HTERT RPE-1 (cell line): ENCODE data around the gene TLCD1.
"Not testable (repeated sequence)": the region's sequence is repeated elsewhere in the genome, so short reads cannot be mapped to it uniquely, and the experiment has no call there.

Experiments
- in situ Hi-C: fragments of 300-500 bp; cut with MboI; formaldehyde crosslinking; loops from 4 replicates; pipeline ENCODE4 v1.14.3; 2020; ENCODE audit warnings: low sequenced_read_pairs

Gene TLCD1

GRCh38 chr17:28747051-28747691 lies 21.1 kb upstream of the TLCD1 start:
- in situ Hi-C loops: no loop called here

- in situ Hi-C loops: no loop called here
These were observed 20.6 kb upstream of the TLCD1 start for GRCh38 chr17:28746611-28747050.

- in situ Hi-C loops: no loop called here
These were observed 19.9 kb upstream of the TLCD1 start for GRCh38 chr17:28745786-28746411.

GRCh38 chr17:28744972-28745785 lies 19.1 kb upstream of the TLCD1 start:
- in situ Hi-C loops: no loop called here

DNA sequence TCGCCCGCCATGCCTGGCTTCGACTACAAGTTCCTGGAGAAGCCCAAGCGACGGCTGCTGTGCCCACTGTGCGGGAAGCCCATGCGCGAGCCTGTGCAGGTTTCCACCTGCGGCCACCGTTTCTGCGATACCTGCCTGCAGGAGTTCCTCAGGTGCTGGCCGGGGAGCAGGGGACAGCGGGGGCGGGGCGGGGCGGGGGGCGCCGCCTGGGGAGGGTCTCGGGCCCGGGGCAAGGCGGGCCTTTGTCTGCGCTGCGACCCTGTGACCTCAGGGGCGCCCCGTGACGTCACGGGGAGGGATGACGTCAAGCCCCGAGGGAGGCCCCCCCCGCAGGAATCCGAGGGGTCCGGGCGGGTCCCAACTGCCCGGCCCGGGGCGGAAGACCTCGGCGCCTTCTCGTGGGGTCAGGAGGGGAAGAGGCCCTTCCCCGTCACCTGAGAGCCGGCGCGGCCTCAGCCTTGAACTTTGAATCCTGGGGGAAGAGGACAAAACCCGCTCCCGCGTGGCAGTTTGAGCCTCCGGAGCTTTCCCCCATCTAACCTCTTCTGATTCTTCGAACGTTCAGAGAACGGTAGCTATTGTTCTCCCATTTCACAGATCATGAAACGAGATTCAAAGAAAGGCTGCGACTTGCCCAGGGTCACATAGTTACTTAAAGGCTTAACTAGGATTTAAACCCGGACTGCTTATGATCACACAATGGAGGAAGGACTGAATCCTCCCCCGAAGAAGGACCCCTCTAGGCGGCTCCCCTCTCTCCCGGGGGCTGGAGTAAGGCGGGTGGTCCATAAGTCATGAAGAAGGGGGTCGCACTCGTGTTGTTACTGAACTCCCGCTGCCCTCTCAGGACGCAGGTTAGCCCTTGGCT lies 18.3 kb upstream of the TLCD1 start:
- in situ Hi-C loops: no loop called here

- in situ Hi-C loops: no loop called here
These were observed 17.4 kb upstream of the TLCD1 start, which contains the start of gene TRAF4 for GRCh38 chr17:28743243-28744103. Gene TRAF4, plus strand, starts transcription at chr17:28744011. Its CDS starts 102 bp downstream, at chr17:28744113.

GRCh38 chr17:28741358-28742349 lies 15.6 kb upstream of the TLCD1 start:
- in situ Hi-C loops: no loop called here

- in situ Hi-C loops: no loop called here
These were observed 14.6 kb upstream of the TLCD1 start for GRCh38 chr17:28740406-28741357.

- in situ Hi-C loops: no loop called here
These were observed 12.8 kb upstream of the TLCD1 start for GRCh38 chr17:28738680-28739384.

DNA sequence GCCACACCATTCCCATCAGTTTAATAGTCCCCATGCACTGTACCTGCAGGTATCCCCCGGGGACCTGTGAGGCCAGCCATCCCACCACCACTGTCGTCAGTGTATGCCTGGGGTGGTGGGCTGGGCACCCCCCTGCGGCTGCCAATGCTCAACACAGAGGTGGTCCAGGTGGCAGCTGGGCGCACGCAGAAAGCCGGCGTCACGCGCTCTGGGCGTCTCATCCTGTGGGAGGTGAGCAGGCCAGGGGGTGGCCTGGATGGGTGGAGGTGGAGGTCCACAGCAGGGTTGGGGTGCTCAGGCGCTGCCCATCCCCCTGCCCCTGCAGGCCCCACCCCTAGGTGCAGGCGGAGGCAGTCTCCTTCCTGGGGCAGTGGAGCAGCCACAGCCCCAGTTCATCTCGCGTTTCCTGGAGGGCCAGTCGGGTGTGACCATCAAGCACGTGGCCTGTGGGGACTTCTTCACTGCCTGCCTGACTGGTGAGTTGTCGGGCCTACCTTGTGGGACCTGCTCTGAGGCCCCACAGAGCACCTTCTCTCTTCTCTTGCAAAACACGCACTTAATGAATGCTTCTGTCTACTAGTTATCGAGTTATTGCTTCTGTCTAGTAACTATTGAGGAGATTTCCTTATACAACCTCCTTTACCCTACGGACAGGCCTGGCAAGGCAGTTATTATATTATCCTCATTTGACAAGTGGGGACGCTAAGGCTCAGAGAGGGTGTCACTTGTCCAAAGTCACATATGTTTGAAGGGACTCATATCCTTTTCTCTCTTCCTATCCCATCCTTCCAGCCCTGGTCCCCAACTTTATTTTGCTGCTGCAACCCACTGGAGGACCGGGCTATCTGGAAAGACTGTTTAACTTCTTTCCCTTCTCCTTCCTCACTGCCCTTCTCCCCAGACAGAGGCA lies 12.0 kb upstream of the TLCD1 start:
- in situ Hi-C loops: no loop called here

DNA sequence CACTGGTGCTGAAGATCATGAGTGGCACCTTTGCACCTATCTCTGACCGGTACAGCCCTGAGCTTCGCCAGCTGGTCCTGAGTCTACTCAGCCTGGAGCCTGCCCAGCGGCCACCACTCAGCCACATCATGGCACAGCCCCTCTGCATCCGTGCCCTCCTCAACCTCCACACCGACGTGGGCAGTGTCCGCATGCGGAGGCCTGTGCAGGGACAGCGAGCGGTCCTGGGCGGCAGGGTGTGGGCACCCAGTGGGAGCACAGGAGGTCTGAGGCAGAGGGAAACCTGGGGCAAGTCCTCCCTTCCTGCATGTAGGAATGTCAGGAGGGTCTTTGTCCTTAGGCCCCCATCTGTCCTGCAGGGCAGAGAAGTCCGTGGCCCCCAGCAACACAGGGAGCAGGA lies 11.3 kb upstream of the TLCD1 start:
- in situ Hi-C loops: no loop called here

GRCh38 chr17:28735913-28736769 lies 10.1 kb upstream of the TLCD1 start:
- in situ Hi-C loops: not testable (repeated sequence)

DNA sequence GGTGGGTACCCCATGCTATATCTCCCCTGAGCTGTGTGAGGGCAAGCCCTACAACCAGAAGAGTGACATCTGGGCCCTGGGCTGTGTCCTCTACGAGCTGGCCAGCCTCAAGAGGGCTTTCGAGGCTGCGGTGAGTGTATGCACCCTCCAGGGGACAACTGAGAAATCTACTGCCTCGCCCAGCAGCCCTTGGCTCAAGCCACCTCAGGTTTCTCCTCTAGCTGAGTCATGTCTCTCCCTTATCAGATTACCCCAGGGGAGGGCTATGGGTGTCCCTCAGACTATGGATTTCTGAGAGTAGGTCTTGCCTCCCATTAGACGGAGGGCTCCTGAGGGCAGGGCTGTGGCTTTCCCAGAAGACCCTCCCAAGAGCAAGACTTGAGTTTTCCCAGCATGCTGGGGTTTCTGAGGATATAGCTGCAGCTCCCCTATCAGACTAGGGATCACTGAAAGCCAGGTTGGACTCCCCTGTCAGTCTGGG lies 9.2 kb upstream of the TLCD1 start:
- in situ Hi-C loops: no loop called here

DNA sequence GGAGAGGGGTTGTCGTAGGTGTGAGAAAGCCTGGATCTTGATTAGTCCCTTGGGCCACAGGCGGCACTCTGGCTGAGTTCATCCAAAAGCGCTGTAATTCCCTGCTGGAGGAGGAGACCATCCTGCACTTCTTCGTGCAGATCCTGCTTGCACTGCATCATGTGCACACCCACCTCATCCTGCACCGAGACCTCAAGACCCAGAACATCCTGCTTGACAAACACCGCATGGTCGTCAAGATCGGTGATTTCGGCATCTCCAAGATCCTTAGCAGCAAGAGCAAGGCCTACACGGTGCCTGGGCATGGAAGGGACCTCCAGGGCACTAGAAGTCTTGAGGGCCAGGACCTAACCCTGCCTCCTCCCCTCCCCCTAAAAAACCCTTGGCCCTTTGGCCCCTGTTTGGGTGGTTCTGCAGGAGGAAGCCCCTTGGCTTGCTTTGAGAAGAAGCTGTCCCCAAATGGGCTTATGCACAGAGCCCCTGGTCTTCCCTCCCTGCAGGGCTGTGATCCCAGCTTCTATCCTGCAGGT lies 8.7 kb upstream of the TLCD1 start:
- in situ Hi-C loops: no loop called here

GRCh38 chr17:28733346-28733745 lies 7.3 kb upstream of the TLCD1 start:
- in situ Hi-C loops: no loop called here
